Superior temporal gyrus (tissue), 1 donor: Measurements from ENCODE around the gene SEMA4A.
"Not testable (repeated sequence)": the region's sequence is repeated elsewhere in the genome, so short reads cannot be mapped to it uniquely, and the experiment has no call there.

Experiments
- DNase-seq: peaks from one replicate; pipeline ENCODE4 v3.0.0-alpha.2; 2016; ENCODE audit errors: extremely low spot score

SEMA4A gene

GRCh38 chr1:156153362-156153761 lies at the start of gene SEMA4A:
TSS of gene SEMA4A (plus strand) at chr1:156153585. CDS start at chr1:156154579, 994 bp downstream.
- no peak for DNase-seq

- no peak for DNase-seq
Measured at GRCh38 chr1:156104065-156104810, 49.1 kb upstream of the SEMA4A start.

- no peak for DNase-seq
Measured at GRCh38 chr1:156104861-156105832, 48.2 kb upstream of the SEMA4A start.

GRCh38 chr1:156106624-156107488 lies 46.5 kb upstream of the SEMA4A start:
- peak; percentile 35 for DNase-seq

GRCh38 chr1:156108057-156108456 lies 45.3 kb upstream of the SEMA4A start:
- no peak for DNase-seq

- DNase-seq: no peak
Measured at GRCh38 chr1:156108664-156109241, 44.6 kb upstream of the SEMA4A start.

GRCh38 chr1:156110252-156110651 lies 43.1 kb upstream of the SEMA4A start:
- no peak for DNase-seq

- no peak for DNase-seq
Measured at GRCh38 chr1:156111355-156111962, 41.9 kb upstream of the SEMA4A start.

GRCh38 chr1:156112276-156113137 lies 40.9 kb upstream of the SEMA4A start:
- DNase-seq: no peak

- DNase-seq: no peak
Measured at GRCh38 chr1:156113282-156113950, 40.0 kb upstream of the SEMA4A start.

- peak; percentile 78 for DNase-seq
Measured at GRCh38 chr1:156114101-156114918, 39.1 kb upstream of the SEMA4A start, which contains the start of gene LMNA. TSS of gene LMNA (plus strand) at chr1:156114711. CDS start at chr1:156114919, 208 bp downstream.

- peak; percentile 49 for DNase-seq
Measured at GRCh38 chr1:156114919-156115513, 38.4 kb upstream of the SEMA4A start.

- peak; percentile 59 for DNase-seq
Measured at GRCh38 chr1:156115514-156116374, 37.6 kb upstream of the SEMA4A start.

GRCh38 chr1:156116731-156117130 lies 36.7 kb upstream of the SEMA4A start:
- not testable (repeated sequence) for DNase-seq

- no peak for DNase-seq
Measured at GRCh38 chr1:156117414-156118176, 35.8 kb upstream of the SEMA4A start.
